ENCODE results near the gene FBXL16.

DNA sequence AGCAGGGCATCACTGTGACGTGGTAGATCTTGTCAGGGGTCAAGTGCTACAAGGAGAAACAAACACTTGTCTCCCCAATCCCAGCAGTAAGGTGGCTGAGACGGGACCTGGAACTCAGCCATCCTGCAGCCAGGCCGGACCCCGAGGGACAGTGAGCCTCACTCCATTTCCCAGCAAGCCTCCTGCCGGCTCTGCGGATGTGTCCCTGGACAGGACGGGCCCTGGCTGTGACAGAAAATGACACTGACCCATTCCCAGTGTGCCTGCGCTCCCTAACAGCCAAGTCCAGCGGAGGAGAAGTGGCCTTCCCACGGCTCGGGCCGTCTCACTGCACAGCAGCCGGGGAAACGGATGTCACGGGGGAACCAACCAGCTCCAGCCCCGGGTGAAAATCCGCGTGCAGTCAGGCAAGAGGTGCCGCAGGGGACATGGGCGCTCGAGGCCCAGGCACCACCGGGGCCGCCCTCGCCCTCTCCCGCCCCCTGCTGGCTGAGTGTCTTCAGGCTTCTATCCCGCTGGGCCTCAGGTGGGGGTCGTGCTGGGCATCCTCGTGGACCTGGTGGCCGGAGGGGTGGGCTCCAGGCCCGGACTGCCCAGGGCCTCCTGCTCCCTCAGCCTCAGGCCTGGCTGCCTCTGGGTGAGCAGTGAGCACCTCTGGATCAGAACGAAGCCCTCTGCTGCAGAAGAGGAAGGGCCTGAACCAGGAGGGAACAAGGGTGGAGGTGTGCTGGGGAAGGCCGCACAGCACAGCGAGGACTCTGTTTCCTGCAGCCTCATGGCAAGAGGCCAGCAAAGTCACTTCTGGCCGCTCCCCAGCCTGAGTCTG lies 28.0 kb upstream of the FBXL16 start:
- TF ChIP-seq, protein P1, sequence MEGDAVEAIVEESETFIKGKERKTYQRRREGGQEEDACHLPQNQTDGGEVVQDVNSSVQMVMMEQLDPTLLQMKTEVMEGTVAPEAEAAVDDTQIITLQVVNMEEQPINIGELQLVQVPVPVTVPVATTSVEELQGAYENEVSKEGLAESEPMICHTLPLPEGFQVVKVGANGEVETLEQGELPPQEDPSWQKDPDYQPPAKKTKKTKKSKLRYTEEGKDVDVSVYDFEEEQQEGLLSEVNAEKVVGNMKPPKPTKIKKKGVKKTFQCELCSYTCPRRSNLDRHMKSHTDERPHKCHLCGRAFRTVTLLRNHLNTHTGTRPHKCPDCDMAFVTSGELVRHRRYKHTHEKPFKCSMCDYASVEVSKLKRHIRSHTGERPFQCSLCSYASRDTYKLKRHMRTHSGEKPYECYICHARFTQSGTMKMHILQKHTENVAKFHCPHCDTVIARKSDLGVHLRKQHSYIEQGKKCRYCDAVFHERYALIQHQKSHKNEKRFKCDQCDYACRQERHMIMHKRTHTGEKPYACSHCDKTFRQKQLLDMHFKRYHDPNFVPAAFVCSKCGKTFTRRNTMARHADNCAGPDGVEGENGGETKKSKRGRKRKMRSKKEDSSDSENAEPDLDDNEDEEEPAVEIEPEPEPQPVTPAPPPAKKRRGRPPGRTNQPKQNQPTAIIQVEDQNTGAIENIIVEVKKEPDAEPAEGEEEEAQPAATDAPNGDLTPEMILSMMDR (IDR thresholded peaks at IDR 0.05) = peak in 7 of 12 donors; percentile 8 to 44 (median 24)
- TF ChIP-seq POLR2A (IDR thresholded peaks at IDR 0.05) = no peak
